ENCODE results near the gene WWTR1.

Gene WWTR1

GRCh38 chr3:149470381-149470780, 187.4 kb downstream of the WWTR1 start:
- no peak for DNase-seq (ENCODE audit: low read depth)

- DNase-seq (ENCODE audit: low read depth): no peak
Measured at GRCh38 chr3:149468504-149469212, 189.2 kb downstream of the WWTR1 start.
